Colonic mucosa (tissue), 4 donors: ENCODE results near the gene TENM4. TPM values are rescaled to one million over a fixed set of nuclear protein-coding genes. Genes with fewer than 3 reads are reported as not detected.

Source experiments
- DNase-seq: peaks from one replicate; pipeline ENCODE4 v3.0.0-alpha.2; 2020
- H3K27ac ChIP-seq: fragments of 200-600 bp; one replicate; pipeline ENCODE4 v1.8.0; 2021
- H3K27me3 ChIP-seq: fragments of 200-600 bp; one replicate; pipeline ENCODE4 v1.8.0; 2021
- H3K36me3 ChIP-seq: fragments of 200-600 bp; one replicate; pipeline ENCODE4 v1.8.0; 2021
- H3K4me1 ChIP-seq: fragments of 200-600 bp; one replicate; pipeline ENCODE4 v1.8.0; 2021; ENCODE audit warnings: mild to moderate bottlenecking
- H3K4me3 ChIP-seq: fragments of 200-600 bp; one replicate; pipeline ENCODE4 v1.8.0; 2021
- H3K9ac ChIP-seq, 2 donors: one replicate each; pipeline ENCODE4 v1.7.0; 2013; ENCODE audit warnings: control low read depth in 2 of 2, low read depth in 2 of 2, low read length in 2 of 2
- H3K9me3 ChIP-seq: fragments of 200-600 bp; one replicate; pipeline ENCODE4 v1.8.0; 2021
- intact Hi-C: fragments of 100-400 bp; cut with DNase I; formaldehyde crosslinking; loops from one replicate; pipeline ENCODE4 v1.14.1; 2022
- total RNA-seq, 2 donors: library from RNA; stranded (reverse); fragmentation: NEBNext Ultra II Directional in 1 of 2; extraction: Animal tissue kit (Norgen Biotek cat#: 25700) in 1 of 2; gene quantifications; one replicate each; pipeline ENCODE4 v1.2.1, GENCODE V29; 2021
- TF ChIP-seq, protein P1 (sequence below): fragments of 200-600 bp; IDR thresholded peaks from one replicate; pipeline ENCODE4 v1.8.0; 2022; ENCODE audit warnings: antibody characterized with exemption, mild to moderate bottlenecking
- donor health status: healthy.
- donor health status: DM: no; HTN: no; CAD: no.
- donor health status: DM: no; HTN: no; CAD: no.

TENM4 gene
- total RNA-seq, 2 donors from 2014 or later, result 0.48 to 1.2 TPM

DNA sequence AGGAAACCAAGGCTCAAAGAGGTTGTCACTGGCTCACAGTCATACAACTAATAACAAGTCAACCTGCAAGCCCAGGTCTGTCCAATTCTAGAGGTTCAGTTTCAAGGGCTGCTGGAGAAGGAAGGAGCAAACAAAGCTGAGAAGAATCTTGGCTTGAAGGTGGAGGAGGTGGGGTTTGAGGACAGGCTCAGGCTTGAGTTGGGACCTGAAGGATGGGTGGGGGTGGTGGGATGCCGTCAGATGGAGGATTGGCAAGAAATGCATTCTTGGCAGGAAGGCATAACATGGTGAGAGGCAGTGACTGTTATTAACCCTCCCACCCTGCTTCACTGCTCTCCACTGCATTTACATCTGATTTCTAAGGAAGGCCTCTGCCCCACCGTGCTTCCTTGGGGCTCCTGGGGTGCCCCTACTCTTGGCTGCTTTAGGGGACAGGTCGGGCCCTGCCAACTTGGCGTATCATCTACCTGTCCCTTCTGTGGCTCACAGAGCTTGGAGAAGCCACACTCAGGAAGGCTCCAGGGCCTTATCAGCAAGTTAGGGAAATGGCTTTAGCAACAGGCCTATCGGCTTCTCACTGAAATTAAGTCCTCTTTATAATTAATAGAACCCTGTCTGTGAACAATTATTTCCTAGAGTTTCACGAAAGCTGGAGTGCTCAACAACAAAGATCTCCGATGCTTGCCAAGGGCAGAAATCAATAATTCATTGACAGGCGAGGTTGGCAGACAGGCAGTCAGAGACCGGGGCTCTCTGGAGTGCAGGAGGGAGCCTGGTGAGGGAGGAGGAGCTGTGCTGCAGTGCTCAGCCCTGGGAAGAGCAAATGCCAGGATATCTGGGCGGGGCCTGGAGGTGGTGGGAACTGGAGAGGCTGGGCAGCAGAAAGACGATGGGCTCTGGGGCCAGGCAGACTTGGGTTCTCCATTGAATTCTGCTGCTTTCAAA lies 781.2 kb downstream of the TENM4 start:
- H3K4me1 ChIP-seq, result no peaks in the 10 kb centered on the region
- no peak overlapping the region for H3K9ac ChIP-seq
- intact Hi-C loops, result no loop called here
- DNase-seq, result no peak
- no peaks in the 10 kb centered on the region for H3K27me3 ChIP-seq
- no peaks in the 10 kb centered on the region for H3K36me3 ChIP-seq
- H3K9me3 ChIP-seq, result no peaks in the 10 kb centered on the region
- TF ChIP-seq, protein P1, sequence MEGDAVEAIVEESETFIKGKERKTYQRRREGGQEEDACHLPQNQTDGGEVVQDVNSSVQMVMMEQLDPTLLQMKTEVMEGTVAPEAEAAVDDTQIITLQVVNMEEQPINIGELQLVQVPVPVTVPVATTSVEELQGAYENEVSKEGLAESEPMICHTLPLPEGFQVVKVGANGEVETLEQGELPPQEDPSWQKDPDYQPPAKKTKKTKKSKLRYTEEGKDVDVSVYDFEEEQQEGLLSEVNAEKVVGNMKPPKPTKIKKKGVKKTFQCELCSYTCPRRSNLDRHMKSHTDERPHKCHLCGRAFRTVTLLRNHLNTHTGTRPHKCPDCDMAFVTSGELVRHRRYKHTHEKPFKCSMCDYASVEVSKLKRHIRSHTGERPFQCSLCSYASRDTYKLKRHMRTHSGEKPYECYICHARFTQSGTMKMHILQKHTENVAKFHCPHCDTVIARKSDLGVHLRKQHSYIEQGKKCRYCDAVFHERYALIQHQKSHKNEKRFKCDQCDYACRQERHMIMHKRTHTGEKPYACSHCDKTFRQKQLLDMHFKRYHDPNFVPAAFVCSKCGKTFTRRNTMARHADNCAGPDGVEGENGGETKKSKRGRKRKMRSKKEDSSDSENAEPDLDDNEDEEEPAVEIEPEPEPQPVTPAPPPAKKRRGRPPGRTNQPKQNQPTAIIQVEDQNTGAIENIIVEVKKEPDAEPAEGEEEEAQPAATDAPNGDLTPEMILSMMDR, result no peak
- H3K4me3 ChIP-seq, result no peak overlapping the region
- no peak overlapping the region for H3K27ac ChIP-seq

DNA sequence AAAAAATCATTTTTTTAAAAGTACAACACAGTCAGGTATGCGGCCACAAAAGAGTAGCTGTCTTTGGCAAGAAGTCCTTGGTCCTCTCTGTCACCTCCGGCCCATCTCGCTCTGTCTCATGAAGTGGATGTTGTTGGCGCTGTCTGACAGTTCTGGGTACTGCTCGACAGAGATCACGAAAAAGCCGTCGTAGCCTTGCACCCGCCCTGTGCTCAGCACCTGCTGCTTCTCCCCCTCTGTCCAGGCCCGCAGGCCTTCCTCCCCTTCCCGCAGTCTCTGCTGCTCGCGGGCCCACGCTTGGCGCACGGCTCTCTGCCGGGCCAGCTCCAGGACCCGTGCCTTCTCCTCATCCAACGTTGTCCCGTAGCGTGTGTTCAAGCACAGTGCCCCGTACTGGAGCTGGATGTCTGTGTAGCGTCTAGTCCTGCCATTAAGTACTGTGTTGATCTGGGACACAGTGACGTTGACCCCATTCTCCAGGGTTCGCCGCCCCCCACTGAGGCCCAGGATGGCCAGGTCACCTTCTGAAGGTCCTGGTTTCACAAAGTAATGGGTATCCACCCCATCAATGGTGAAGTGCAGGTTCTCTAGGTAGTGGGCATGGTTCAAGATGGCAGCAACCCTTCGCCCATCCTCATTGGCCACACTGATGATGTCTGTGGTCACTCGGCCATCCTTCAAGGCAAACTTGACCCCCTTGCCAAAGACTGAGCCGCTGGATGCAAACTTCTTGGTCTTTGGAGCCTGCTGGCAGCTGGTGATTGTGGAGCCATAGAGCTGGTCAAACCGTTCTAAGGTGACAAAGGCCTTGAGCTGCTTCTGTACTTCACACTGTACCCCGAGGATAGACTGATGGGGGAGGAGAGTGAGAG lies 782.6 kb downstream of the TENM4 start:
- TF ChIP-seq, protein P1, result no peak
- Histone ChIP-seq H3K4me1 (no peaks in the 10 kb centered on the region), H3K36me3 (no peaks in the 10 kb centered on the region), H3K27ac (no peak overlapping the region), H3K4me3 (no peak overlapping the region), H3K27me3 (no peaks in the 10 kb centered on the region), H3K9me3 (no peaks in the 10 kb centered on the region), H3K9ac (no peak overlapping the region)
- DNase-seq, result no peak
- intact Hi-C loops, result no loop called here

- intact Hi-C loops, result no loop called here
These were observed 783.4 kb downstream of the TENM4 start for GRCh38 chr11:78657441-78657840.

DNA sequence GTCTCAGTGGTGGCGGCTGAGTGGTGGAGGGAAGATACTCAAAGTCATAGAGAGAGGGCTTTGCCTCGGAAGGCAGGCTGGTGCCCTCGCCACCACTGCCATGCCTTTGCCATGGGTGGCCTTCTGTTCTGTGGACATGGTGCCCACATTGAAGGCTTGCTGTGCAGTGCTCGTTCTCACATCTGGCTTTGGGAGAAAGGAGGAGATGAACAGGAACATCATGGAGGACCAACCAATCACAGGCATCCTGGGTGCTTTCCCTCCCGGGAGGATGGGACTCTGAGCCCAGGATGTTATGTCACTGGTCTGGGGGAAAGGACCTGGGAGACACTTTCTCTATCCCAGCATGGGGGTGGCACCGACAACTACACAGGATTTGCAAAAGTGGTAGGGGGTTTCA lies 783.8 kb downstream of the TENM4 start:
- no peak overlapping the region for H3K4me3 ChIP-seq
- TF ChIP-seq, protein P1, result no peak
- no peaks in the 10 kb centered on the region for H3K9me3 ChIP-seq
- H3K27me3 ChIP-seq, result no peaks in the 10 kb centered on the region
- no peak overlapping the region for H3K27ac ChIP-seq
- H3K9ac ChIP-seq, result no peak overlapping the region
- no peaks in the 10 kb centered on the region for H3K4me1 ChIP-seq
- intact Hi-C loops, result no loop called here
- H3K36me3 ChIP-seq, result no peaks in the 10 kb centered on the region
- DNase-seq, result no peak

More at GRCh38 chr11:78657441-78657840, 783.4 kb downstream of the TENM4 start:
- DNase-seq, result no peak
- Histone ChIP-seq H3K4me1 (no peaks in the 10 kb centered on the region), H3K27ac (no peak overlapping the region), H3K27me3 (no peaks in the 10 kb centered on the region), H3K4me3 (no peak overlapping the region), H3K36me3 (no peaks in the 10 kb centered on the region), H3K9me3 (no peaks in the 10 kb centered on the region), H3K9ac (no peak overlapping the region)
- TF ChIP-seq, protein P1, result no peak

GRCh38 chr11:78656327-78656726 lies 784.5 kb downstream of the TENM4 start:
- Histone ChIP-seq H3K36me3 (no peaks in the 10 kb centered on the region), H3K9ac (no peak overlapping the region), H3K27ac (no peak overlapping the region), H3K4me1 (no peaks in the 10 kb centered on the region), H3K9me3 (no peaks in the 10 kb centered on the region), H3K27me3 (no peaks in the 10 kb centered on the region), H3K4me3 (no peak overlapping the region)
- intact Hi-C loops, result no loop called here
- TF ChIP-seq, protein P1, result no peak
- DNase-seq, result no peak
